Vagina (tissue), 2 donors: Measurements from ENCODE around the gene CD1B. TPM values are rescaled to one million over a fixed set of nuclear protein-coding genes. Genes with fewer than 3 reads are reported as not detected.
"Not testable (repeated sequence)": the region's sequence is repeated elsewhere in the genome, so short reads cannot be mapped to it uniquely, and the experiment has no call there.

ENCODE experiments used
- DNase-seq, 2 donors: peaks; one replicate each; pipeline ENCODE4 v3.0.0-alpha.2; 2017; ENCODE audit errors: extremely low spot score in 2 of 2
- H3K27ac ChIP-seq: fragments of 200-600 bp; sonication (generic); one replicate; pipeline ENCODE4 v1.5.1; 2019
- H3K27me3 ChIP-seq: fragments of 200-600 bp; sonication (generic); one replicate; pipeline ENCODE4 v1.5.1; 2019
- H3K36me3 ChIP-seq, 2 donors: fragments of 200-600 bp; sonication (generic); one replicate each; pipeline ENCODE4 v1.5.1; 2017 to 2019
- H3K4me1 ChIP-seq: fragments of 200-600 bp; sonication (generic); one replicate; pipeline ENCODE4 v1.5.1; 2019
- H3K4me3 ChIP-seq, 2 donors: fragments of 200-600 bp; sonication (generic); 1 replicate in 1 of 2; 2 replicates in 1 of 2; pipeline ENCODE4 v1.5.1; 2016 to 2019
- H3K9me3 ChIP-seq: fragments of 200-600 bp; sonication (generic); one replicate; pipeline ENCODE4 v1.5.1; 2019
- POLR2A ChIP-seq, 2 donors: fragments of 450-650 bp; IDR thresholded peaks; one replicate each; pipeline ENCODE4 v1.6.1; 2017; ENCODE audit warnings: antibody characterized with exemption in 2 of 2, mild to moderate bottlenecking in 2 of 2, moderate library complexity in 2 of 2
- POLR2AphosphoS5 ChIP-seq, 2 donors: sonication (generic); formaldehyde crosslinking; IDR thresholded peaks; one replicate each; pipeline ENCODE4 v1.9.0; 2017; ENCODE audit warnings: antibody characterized with exemption in 2 of 2, mild to moderate bottlenecking in 2 of 2, low read depth in 1 of 2; ENCODE audit not compliant: insufficient read depth in 1 of 2
- intact Hi-C: fragments of 100-400 bp; cut with DNase I; formaldehyde crosslinking; loops from one replicate; pipeline ENCODE4 v1.15.1; 2023
- total RNA-seq: library from RNA; depleted of rRNA; stranded (reverse); fragments of >200 nt; gene quantifications from one replicate; pipeline ENCODE4 v1.2.3, GENCODE V29; 2016
- TF ChIP-seq, protein P1 (sequence below), 3 experiments: fragments of 450-650 bp in 2 of 3; fragments of 200-600 bp in 1 of 3; sonication (generic) in 1 of 3; IDR thresholded peaks; one replicate each; pipeline ENCODE4 v1.5.1; 2017 to 2019; ENCODE audit warnings: antibody characterized with exemption in 3 of 3, mild to moderate bottlenecking in 2 of 3, moderate library complexity in 2 of 3

Gene CD1B
- total RNA-seq, 1 donor from 2014 or later, result not detected

DNA sequence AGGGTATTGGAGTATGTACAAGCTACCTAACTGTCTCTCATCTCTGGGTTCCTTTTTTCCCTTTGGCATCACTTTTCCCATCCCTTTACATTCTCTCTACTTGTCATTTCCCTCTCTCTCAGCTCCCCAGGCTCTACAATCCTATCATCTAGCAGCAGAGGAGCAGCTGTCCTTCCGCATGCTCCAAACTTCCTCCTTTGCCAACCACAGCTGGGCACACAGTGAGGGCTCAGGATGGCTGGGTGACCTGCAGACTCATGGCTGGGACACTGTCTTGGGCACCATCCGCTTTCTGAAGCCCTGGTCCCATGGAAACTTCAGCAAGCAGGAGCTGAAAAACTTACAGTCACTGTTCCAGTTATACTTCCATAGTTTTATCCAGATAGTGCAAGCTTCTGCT lies 22.9 kb upstream of the CD1B start:
- H3K27me3 ChIP-seq, result no peaks in the 10 kb centered on the region
- H3K27ac ChIP-seq, result no peak overlapping the region
- no peaks in the 10 kb centered on the region for H3K9me3 ChIP-seq
- no peak for TF ChIP-seq POLR2AphosphoS5 (IDR thresholded peaks at IDR 0.05; ENCODE audit: insufficient read depth in 1 of 2, low read depth in 1 of 2)
- H3K4me1 ChIP-seq, result no peaks in the 10 kb centered on the region
- no peaks in the 10 kb centered on the region for H3K36me3 ChIP-seq
- intact Hi-C loops, result no loop called here
- no peak for DNase-seq
- H3K4me3 ChIP-seq, result no peak overlapping the region

DNA sequence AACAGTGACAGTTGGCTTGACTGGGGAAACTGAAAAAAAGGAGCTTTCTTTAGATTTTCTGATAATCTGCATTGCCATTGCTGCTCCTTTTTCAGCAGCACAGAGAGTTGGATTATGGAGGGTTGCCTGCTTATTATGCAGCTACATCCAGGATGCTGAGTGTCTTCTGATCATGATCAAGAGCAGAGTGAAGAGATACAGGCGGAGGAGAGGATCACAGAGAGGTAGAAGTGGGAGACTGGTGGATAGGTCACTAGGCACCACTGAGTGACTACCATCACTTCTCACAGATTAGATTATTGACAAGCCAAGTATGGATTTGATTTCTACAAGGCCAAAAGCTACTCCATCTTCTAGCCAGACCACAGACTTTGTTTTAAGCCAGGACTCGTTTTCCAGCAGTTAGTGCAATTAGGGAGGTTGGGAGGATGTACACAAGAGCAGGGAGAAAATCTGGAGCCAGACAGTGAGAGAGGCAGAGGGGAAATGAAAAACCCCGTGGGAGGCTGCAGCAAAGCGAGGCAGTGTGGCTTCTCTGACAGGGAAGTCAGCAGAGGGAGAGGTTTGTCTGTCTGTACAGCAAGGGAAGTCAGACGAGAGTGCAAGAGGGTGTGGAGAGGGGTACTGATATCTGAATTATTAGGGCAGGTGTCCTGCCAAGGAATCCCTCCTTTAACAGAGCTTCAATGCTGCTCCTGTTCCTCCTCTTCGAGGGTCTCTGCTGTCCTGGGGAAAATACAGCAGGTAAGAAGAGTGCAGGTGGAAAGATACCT lies 22.2 kb upstream of the CD1B start, which contains the start of gene CD1E:
CD1E (plus strand) TSS at position 592 of the 773 bp plus-strand sequence; CDS start at position 687, 95 bp downstream.
- TF ChIP-seq, protein P1, sequence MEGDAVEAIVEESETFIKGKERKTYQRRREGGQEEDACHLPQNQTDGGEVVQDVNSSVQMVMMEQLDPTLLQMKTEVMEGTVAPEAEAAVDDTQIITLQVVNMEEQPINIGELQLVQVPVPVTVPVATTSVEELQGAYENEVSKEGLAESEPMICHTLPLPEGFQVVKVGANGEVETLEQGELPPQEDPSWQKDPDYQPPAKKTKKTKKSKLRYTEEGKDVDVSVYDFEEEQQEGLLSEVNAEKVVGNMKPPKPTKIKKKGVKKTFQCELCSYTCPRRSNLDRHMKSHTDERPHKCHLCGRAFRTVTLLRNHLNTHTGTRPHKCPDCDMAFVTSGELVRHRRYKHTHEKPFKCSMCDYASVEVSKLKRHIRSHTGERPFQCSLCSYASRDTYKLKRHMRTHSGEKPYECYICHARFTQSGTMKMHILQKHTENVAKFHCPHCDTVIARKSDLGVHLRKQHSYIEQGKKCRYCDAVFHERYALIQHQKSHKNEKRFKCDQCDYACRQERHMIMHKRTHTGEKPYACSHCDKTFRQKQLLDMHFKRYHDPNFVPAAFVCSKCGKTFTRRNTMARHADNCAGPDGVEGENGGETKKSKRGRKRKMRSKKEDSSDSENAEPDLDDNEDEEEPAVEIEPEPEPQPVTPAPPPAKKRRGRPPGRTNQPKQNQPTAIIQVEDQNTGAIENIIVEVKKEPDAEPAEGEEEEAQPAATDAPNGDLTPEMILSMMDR (IDR thresholded peaks at IDR 0.05), result no peak
- no peak for TF ChIP-seq POLR2AphosphoS5 (IDR thresholded peaks at IDR 0.05; ENCODE audit: insufficient read depth in 1 of 2, low read depth in 1 of 2)
- TF ChIP-seq POLR2A (IDR thresholded peaks at IDR 0.05), result no peak
- Histone ChIP-seq H3K9me3 (no peaks in the 10 kb centered on the region), H3K4me3 (no peak within 1 kb of the TSS), H3K4me1 (no peaks in the 10 kb centered on the region), H3K27ac (no peak within 1 kb of the TSS), H3K36me3 (no peaks in the 10 kb centered on the region), H3K27me3 (no peaks in the 10 kb centered on the region)
- DNase-seq, result no peak
- intact Hi-C loops, result no loop called here

DNA sequence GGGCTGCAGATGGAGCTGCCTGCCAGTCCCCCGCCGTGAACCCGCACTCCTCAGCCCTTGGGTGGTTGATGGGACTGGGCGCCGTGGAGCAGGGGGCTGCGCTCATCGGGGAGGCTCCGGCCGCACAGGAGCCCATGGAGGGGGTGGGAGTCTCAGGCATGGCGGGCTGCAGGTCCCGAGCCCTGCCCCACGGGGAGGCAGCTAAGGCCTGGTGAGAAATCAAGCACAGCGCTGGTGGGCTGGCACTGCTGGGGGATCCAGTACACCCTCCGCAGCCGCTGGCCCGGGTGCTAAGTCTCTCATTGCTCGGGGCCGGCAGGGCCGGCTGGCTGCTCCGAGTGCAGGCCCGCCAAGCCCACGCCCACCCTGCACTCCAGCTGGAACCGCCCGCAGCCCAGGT lies 17.6 kb upstream of the CD1B start:
- H3K9me3 ChIP-seq, H3K4me1 ChIP-seq, DNase-seq, H3K27me3 ChIP-seq, H3K27ac ChIP-seq, H3K4me3 ChIP-seq, H3K36me3 ChIP-seq, intact Hi-C loops: not testable (repeated sequence)

DNA sequence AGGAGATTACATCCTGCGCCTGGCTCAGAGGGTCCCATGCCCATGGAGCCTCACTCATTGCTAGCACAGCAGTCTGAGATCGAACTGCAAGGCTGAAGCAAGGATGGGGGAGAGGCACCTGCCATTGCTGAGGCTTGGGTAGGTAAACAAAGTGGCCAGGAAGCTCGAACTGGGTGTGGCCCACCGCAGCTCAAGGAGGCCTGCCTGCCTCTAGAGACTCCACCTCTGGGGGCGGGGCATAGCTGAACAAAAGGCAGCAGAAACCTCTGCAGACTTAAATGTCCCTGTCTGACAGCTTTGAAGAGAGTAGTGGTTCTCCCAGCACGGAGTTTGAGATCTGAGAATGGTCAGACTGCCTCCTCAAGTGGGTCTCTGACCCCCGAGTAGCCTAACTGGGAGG lies 5.1 kb upstream of the CD1B start:
- intact Hi-C loops, H3K27me3 ChIP-seq: not testable (repeated sequence)

DNA sequence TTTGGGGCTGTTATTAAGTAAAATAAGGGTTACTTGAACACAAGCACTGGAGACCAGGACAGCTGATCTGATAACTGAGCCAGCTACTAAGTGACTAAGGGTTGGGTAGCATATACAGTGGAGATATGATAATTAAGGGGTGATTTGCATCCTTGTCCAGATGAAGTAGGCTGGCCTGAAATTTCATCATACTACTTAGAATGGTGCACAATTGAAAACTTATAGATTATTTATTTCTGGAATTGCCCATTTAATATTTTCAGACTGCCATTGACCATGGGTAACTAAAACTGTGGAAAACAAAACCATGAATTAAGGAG lies 3.8 kb upstream of the CD1B start:
- no peaks in the 10 kb centered on the region for H3K36me3 ChIP-seq
- no peak overlapping the region for H3K4me3 ChIP-seq
- intact Hi-C loops, result no loop called here
- no peaks in the 10 kb centered on the region for H3K27me3 ChIP-seq
- no peak for DNase-seq
- H3K27ac ChIP-seq, result no peak overlapping the region
- no peak for TF ChIP-seq POLR2A (IDR thresholded peaks at IDR 0.05)
- TF ChIP-seq POLR2AphosphoS5 (IDR thresholded peaks at IDR 0.05; ENCODE audit: insufficient read depth in 1 of 2, low read depth in 1 of 2), result no peak
- H3K4me1 ChIP-seq, result no peaks in the 10 kb centered on the region
- no peaks in the 10 kb centered on the region for H3K9me3 ChIP-seq

More for the DNA sequence above, 5.1 kb upstream of the CD1B start:
- H3K9me3 ChIP-seq, H3K36me3 ChIP-seq, H3K27ac ChIP-seq, H3K4me1 ChIP-seq, DNase-seq, H3K4me3 ChIP-seq: not testable (repeated sequence)

DNA sequence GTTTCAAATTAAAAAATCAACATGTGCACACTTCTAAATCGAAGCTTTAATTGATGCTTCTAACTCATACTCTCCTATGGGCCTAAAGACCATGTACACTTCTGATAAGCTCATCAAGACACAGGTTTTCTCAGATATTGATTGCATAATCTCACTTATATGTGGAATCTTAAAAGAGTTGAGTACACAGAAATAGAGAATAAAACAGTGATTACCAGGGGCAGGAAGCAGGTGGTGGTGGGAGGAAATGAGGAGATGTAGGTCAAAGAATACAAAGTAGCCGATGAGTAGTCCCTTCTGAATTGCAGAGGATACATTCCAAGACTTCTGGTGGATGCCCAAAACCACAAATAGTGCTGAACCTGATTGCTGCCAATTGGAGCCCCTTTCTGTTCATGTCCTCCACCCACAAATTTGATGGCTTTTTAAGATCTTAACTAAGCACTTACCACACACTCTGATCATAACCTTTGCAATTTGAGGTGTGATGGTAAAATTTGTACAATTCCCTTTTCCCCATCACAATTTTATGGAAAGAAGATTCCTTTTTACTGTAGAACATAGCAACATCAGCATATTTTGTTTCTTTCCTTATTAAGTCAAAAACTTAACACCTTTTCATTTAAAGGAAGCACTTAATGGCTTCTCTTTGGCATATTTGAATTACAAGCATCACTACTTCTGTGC lies 3.3 kb upstream of the CD1B start:
- Histone ChIP-seq H3K4me3 (no peak overlapping the region), H3K36me3 (no peaks in the 10 kb centered on the region), H3K27me3 (no peaks in the 10 kb centered on the region), H3K27ac (no peak overlapping the region), H3K9me3 (no peaks in the 10 kb centered on the region), H3K4me1 (no peaks in the 10 kb centered on the region)
- TF ChIP-seq POLR2A (IDR thresholded peaks at IDR 0.05) (no peak), POLR2AphosphoS5 (IDR thresholded peaks at IDR 0.05; ENCODE audit: insufficient read depth in 1 of 2, low read depth in 1 of 2) (no peak)
- TF ChIP-seq, protein P1 (IDR thresholded peaks at IDR 0.05), result no peak
- intact Hi-C loops, result no loop called here
- no peak for DNase-seq
